Loucy (cell line): ENCODE data around the gene PKM.

Experiments
- EZH2phosphoT487 ChIP-seq: fragments of 200-600 bp; IDR thresholded peaks from 2 replicates; pipeline ENCODE4 v1.6.1; 2018; ENCODE audit warnings: antibody characterized with exemption, mild to moderate bottlenecking, moderate library complexity, borderline replicate concordance
- TF ChIP-seq, protein P1 (sequence below): fragments of 200-600 bp; sonication (generic); conservative IDR thresholded peaks from 2 replicates; pipeline ENCODE4 v1.5.1; 2014; ENCODE audit warnings: mild to moderate bottlenecking, antibody characterized with exemption, low read length

DNA sequence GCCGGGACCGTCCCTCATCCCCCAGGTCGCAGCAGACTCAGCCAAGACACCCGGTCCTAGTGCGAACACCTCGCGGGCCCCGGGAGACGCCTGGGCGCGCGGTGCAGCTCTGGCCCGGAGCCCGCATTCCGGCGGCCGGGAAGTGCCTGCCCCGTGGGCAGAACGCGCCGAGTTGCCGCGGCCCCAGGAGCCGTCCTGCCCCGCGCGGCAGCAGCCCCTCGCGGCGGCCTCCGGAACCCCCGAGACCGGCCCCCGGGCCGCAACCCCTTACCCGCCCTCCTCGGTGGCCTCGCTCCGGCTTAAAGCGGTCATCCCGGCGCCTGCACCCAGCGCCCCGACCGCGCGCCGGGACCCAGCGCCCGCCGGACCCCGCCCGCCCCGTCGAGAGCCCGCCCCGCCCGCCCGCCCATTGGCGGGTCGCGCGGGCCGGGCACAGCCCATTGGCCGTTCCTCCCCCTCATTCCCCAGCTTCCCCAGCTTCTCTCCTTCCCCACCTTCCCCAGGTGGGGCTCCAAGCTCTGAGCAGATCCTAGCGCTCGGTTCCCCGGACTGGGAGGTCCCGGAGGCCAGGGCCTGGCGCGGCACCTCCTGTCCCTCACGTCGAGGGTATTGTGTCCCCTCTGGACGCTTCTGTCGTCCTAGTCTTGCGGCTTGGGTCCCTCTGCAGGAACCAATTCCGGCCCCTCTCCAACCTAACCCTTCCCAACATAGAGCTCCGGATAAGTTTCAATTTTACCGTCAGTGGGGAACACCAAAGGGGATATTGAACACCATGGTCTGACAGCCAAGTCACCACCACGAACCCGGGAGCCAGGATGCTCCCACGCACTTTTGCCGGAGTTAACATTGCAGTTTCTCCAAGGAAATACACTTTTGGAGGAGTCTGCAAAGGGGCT is 33.3 kb downstream of the PKM start, which contains the start of gene GRAMD2A:
- TF ChIP-seq, protein P1, sequence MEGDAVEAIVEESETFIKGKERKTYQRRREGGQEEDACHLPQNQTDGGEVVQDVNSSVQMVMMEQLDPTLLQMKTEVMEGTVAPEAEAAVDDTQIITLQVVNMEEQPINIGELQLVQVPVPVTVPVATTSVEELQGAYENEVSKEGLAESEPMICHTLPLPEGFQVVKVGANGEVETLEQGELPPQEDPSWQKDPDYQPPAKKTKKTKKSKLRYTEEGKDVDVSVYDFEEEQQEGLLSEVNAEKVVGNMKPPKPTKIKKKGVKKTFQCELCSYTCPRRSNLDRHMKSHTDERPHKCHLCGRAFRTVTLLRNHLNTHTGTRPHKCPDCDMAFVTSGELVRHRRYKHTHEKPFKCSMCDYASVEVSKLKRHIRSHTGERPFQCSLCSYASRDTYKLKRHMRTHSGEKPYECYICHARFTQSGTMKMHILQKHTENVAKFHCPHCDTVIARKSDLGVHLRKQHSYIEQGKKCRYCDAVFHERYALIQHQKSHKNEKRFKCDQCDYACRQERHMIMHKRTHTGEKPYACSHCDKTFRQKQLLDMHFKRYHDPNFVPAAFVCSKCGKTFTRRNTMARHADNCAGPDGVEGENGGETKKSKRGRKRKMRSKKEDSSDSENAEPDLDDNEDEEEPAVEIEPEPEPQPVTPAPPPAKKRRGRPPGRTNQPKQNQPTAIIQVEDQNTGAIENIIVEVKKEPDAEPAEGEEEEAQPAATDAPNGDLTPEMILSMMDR: no peak
- TF ChIP-seq EZH2phosphoT487: no peak
